IMR-90 (cell line): ENCODE results near the gene F11. TPM values are rescaled to one million over a fixed set of nuclear protein-coding genes. Genes with fewer than 3 reads are reported as not detected.

Source experiments
- ATAC-seq: fragments of 200-7000 bp; cut with Tn5 transposase; 2 replicates; pipeline ENCODE4 v1.9.1; 2020; ENCODE audit warnings: low read depth, mild to moderate bottlenecking, moderate library complexity
- BruUV-seq: library from RNA; stranded (reverse); fragments of 400-500 nt; replicated peaks from 2 replicates; lab custom pipeline; 2021; lab: Mats Ljungman, UMichigan
- CTCF ChIA-PET: fragments of 300-600 bp; formaldehyde crosslinking; extraction: SDS; loops from one replicate; lab custom pipeline; 2021; ENCODE audit warnings: antibody characterized with exemption; lab: Yijun Ruan, JAX
- POLR2A ChIA-PET: fragments of 300-600 bp; sonication (Branson Sonifier 250); formaldehyde crosslinking; loops from one replicate; lab custom pipeline; 2022; ENCODE audit warnings: antibody characterized with exemption; ENCODE audit not compliant: unreplicated experiment; lab: Charles Lee
- DNase-seq: peaks from one replicate; pipeline ENCODE4 v3.0.0; 2013
- H2AFZ ChIP-seq: replicated peaks from 2 replicates; pipeline ENCODE3; 2013; ENCODE audit warnings: low read length, mild to moderate bottlenecking; ENCODE audit not compliant: poor library complexity
- H2AK5ac ChIP-seq: 2 replicates; pipeline ENCODE4 v1.6.1; 2013; ENCODE audit warnings: low read depth, low read length, inconsistent platforms
- H2AK9ac ChIP-seq: replicated peaks from 2 replicates; pipeline ENCODE3; 2013; ENCODE audit warnings: mild to moderate bottlenecking, low read depth, low read length, moderate library complexity; ENCODE audit not compliant: poor library complexity
- H2BK120ac ChIP-seq: 2 replicates; pipeline ENCODE4 v1.6.1; 2013; ENCODE audit warnings: low read depth, low read length, inconsistent platforms
- H2BK15ac ChIP-seq: 3 replicates; pipeline ENCODE4 v1.6.1; 2013; ENCODE audit warnings: low read depth, low read length, inconsistent platforms
- H2BK20ac ChIP-seq: 2 replicates; pipeline ENCODE4 v1.6.1; 2013; ENCODE audit warnings: low read depth, mild to moderate bottlenecking, inconsistent platforms, low read length, moderate library complexity
- H2BK5ac ChIP-seq: 2 replicates; pipeline ENCODE4 v1.6.1; 2013; ENCODE audit warnings: mild to moderate bottlenecking, low read depth, low read length, inconsistent platforms; ENCODE audit not compliant: poor library complexity, severe bottlenecking
- H3K14ac ChIP-seq: replicated peaks from 2 replicates; pipeline ENCODE4 v1.6.1; 2013; ENCODE audit warnings: low read depth, low read length, inconsistent platforms
- H3K18ac ChIP-seq: 2 replicates; pipeline ENCODE4 v1.6.1; 2013; ENCODE audit warnings: low read depth, low read length, control low read depth
- H3K23ac ChIP-seq: 2 replicates; pipeline ENCODE4 v1.6.1; 2013; ENCODE audit warnings: low read depth, low read length, inconsistent platforms
- H3K27ac ChIP-seq: 2 replicates; pipeline ENCODE4 v1.5.1; 2013; ENCODE audit warnings: mild to moderate bottlenecking, control low read depth, low read length; ENCODE audit not compliant: insufficient read depth
- H3K27me3 ChIP-seq: 2 replicates; pipeline ENCODE4 v1.6.1; 2013; ENCODE audit warnings: low read length; ENCODE audit not compliant: control insufficient read depth, insufficient read depth
- H3K36me3 ChIP-seq: 2 replicates; pipeline ENCODE4 v1.6.1; 2013; ENCODE audit warnings: low read length, mixed read lengths; ENCODE audit not compliant: control insufficient read depth, insufficient read depth
- H3K4ac ChIP-seq: 2 replicates; pipeline ENCODE4 v1.6.1; 2013; ENCODE audit warnings: low read depth, low read length, inconsistent platforms
- H3K4me1 ChIP-seq: 2 replicates; pipeline ENCODE4 v1.6.1; 2013; ENCODE audit warnings: low read length, mixed read lengths; ENCODE audit not compliant: control insufficient read depth, insufficient read depth
- H3K4me2 ChIP-seq: 2 replicates; pipeline ENCODE4 v1.6.1; 2013; ENCODE audit warnings: low read depth, mild to moderate bottlenecking, control low read depth, low read length, moderate library complexity
- H3K4me3 ChIP-seq: 2 replicates; pipeline ENCODE4 v1.5.1; 2013; ENCODE audit warnings: low read depth, mild to moderate bottlenecking, control low read depth, low read length, moderate library complexity; ENCODE audit not compliant: insufficient read depth
- H3K56ac ChIP-seq: 2 replicates; pipeline ENCODE4 v1.6.1; 2013; ENCODE audit warnings: low read length, inconsistent platforms; ENCODE audit not compliant: insufficient read depth; ENCODE audit errors: extremely low read depth
- H3K79me1 ChIP-seq, 2 experiments: 2 replicates each; pipeline ENCODE4 v1.6.1; 2013; ENCODE audit warnings: low read length in 2 of 2, inconsistent platforms in 1 of 2, low read depth in 1 of 2
- H3K9ac ChIP-seq: 2 replicates; pipeline ENCODE4 v1.6.1; 2013; ENCODE audit warnings: low read depth, low read length, control low read depth
- H3K9me1 ChIP-seq: 2 replicates; pipeline ENCODE4 v1.6.1; 2013; ENCODE audit warnings: low read length, inconsistent platforms; ENCODE audit not compliant: insufficient read depth
- H3K9me3 ChIP-seq: 2 replicates; pipeline ENCODE4 v1.6.1; 2013; ENCODE audit warnings: low read length; ENCODE audit not compliant: control insufficient read depth, insufficient read depth
- H4K20me1 ChIP-seq: 2 replicates; pipeline ENCODE4 v1.6.1; 2013; ENCODE audit warnings: low read length, inconsistent platforms; ENCODE audit not compliant: insufficient read depth
- H4K5ac ChIP-seq: 2 replicates; pipeline ENCODE4 v1.6.1; 2013; ENCODE audit warnings: mild to moderate bottlenecking, low read depth, low read length, control low read depth
- H4K8ac ChIP-seq, 2 experiments: 2 replicates each; pipeline ENCODE4 v1.6.1; 2013; ENCODE audit warnings: low read depth in 2 of 2, low read length in 2 of 2, control low read depth in 1 of 2, inconsistent platforms in 1 of 2
- H4K91ac ChIP-seq: 2 replicates; pipeline ENCODE4 v1.6.1; 2013; ENCODE audit warnings: low read depth, low read length, inconsistent platforms; ENCODE audit not compliant: insufficient read depth
- BHLHE40 ChIP-seq: fragments of 150-350 bp; IDR thresholded peaks from 2 replicates; pipeline ENCODE4 v1.6.1; 2016; ENCODE audit warnings: mild to moderate bottlenecking, low read depth, low read length
- CHD1 ChIP-seq: IDR thresholded peaks from 2 replicates; pipeline ENCODE4 v1.6.1; 2012; ENCODE audit warnings: low read depth, low read length, improper control_type of control experiment
- ELK1 ChIP-seq: fragments of 150-350 bp; IDR thresholded peaks from 2 replicates; pipeline ENCODE4 v1.6.1; 2016; ENCODE audit warnings: low read depth, mild to moderate bottlenecking, low read length, moderate library complexity, borderline replicate concordance
- MAZ ChIP-seq: IDR thresholded peaks from 2 replicates; pipeline ENCODE4 v1.6.1; 2012; ENCODE audit warnings: low read depth, mild to moderate bottlenecking, low read length, improper control_type of control experiment, moderate library complexity, borderline replicate concordance
- NFE2L2 ChIP-seq: fragments of 150-350 bp; IDR thresholded peaks from 2 replicates; pipeline ENCODE4 v1.6.1; 2016; ENCODE audit warnings: low read depth, mild to moderate bottlenecking, low read length
- RAD21 ChIP-seq: IDR thresholded peaks from 2 replicates; pipeline ENCODE4 v1.6.1; 2012; ENCODE audit warnings: low read length, improper control_type of control experiment
- SMC3 ChIP-seq: fragments of 150-350 bp; IDR thresholded peaks from 2 replicates; pipeline ENCODE4 v1.6.1; 2016; ENCODE audit warnings: low read depth, mild to moderate bottlenecking, antibody characterized with exemption, low read length, moderate library complexity
- WGBS, 2 experiments: methylation state at CpG; one replicate each; pipeline versions ENCODE4 v1.1.5 to v1.1.7; 2013; ENCODE audit warnings: missing lambda C conversion rate in 2 of 2; ENCODE audit not compliant: insufficient read length in 1 of 2; ENCODE audit errors: extremely low coverage in 2 of 2; 5-methylcytosine and 5-hydroxymethylcytosine counted together
- dilution Hi-C: fragments of 300-500 bp; cut with HindIII; formaldehyde crosslinking; loops from one replicate; pipeline ENCODE4 v1.14.3; 2018; ENCODE audit warnings: low sequenced_read_pairs; ENCODE audit not compliant: unreplicated experiment
- in situ Hi-C: fragments of 300-500 bp; cut with MboI; formaldehyde crosslinking; loops from 3 replicates; pipeline ENCODE4 v1.14.3; 2019; ENCODE audit warnings: low sequenced_read_pairs, inconsistent platforms, mixed read lengths
- intact Hi-C: fragments of 100-400 bp; cut with micrococcal nuclease; formaldehyde crosslinking; loops from 2 replicates; pipeline ENCODE4 v1.10.0; 2022
- polyA plus RNA-seq, 3 experiments: library from polyadenylated mRNA; depleted of rRNA; stranded (reverse); fragments of >200 nt; gene quantifications; 2 replicates each; pipeline ENCODE4 v1.2.3, GENCODE V29; 2012; ENCODE audit warnings: low replicate concordance in 1 of 3
- total RNA-seq: library from RNA; depleted of rRNA; stranded (reverse); fragments of >200 nt; gene quantifications from 2 replicates; pipeline ENCODE4 v1.2.3, GENCODE V29; 2012

Gene F11
- total and polyA plus RNA-seq, 2 of the 4 experiments (the other 2 are of a cell fraction): not detected

GRCh38 chr4:186329372-186329771 is 63.4 kb downstream of the F11 start:
- no peak overlapping the region for H4K5ac ChIP-seq
- intact Hi-C loops (no loop called here), in situ Hi-C loops (no loop called here), dilution Hi-C loops (no loop called here)
- H3K9me1 ChIP-seq: no peaks in the 10 kb centered on the region
- WGBS, 2 experiments: 94% methylated on average over 8 of the region's 15 CpGs; no CpG with 5 or more reads in 1 of the 2 experiments
- H3K9me3 ChIP-seq: peaks cover 2% of the 10 kb centered on the region; the same call in 1 of the 2 replicates
- POLR2A ChIA-PET: no interaction called here
- H2AK9ac ChIP-seq: no peak overlapping the region
- no peak overlapping the region for H3K4me2 ChIP-seq
- H4K20me1 ChIP-seq: no peaks in the 10 kb centered on the region
- H2AFZ ChIP-seq: no peak overlapping the region
- H3K4ac ChIP-seq: no peak overlapping the region
- H2BK120ac ChIP-seq: no peak overlapping the region
- H3K56ac ChIP-seq: no peak overlapping the region
- no peak overlapping the region for H3K27ac ChIP-seq
- no peak overlapping the region for H3K9ac ChIP-seq
- no peak overlapping the region for H4K91ac ChIP-seq
- no peak overlapping the region for H4K8ac ChIP-seq
- no peaks in the 10 kb centered on the region for H3K27me3 ChIP-seq
- H2AK5ac ChIP-seq: no peak overlapping the region
- no TSS peak for BruUV-seq
- no peak overlapping the region for H3K18ac ChIP-seq
- H3K4me1 ChIP-seq: no peaks in the 10 kb centered on the region
- no peaks in the 10 kb centered on the region for H3K79me1 ChIP-seq
- no peak overlapping the region for H3K14ac ChIP-seq
- no peak overlapping the region for H3K4me3 ChIP-seq
- no peak overlapping the region for H2BK20ac ChIP-seq
- ATAC-seq (no peak), DNase-seq (no peak)
- H2BK5ac ChIP-seq: no peak overlapping the region
- H3K36me3 ChIP-seq: no peaks in the 10 kb centered on the region
- no peak overlapping the region for H3K23ac ChIP-seq
- no peak for TF ChIP-seq BHLHE40
- TF ChIP-seq SMC3: no peak
- TF ChIP-seq CHD1: no peak
- no peak for TF ChIP-seq NFE2L2
- no peak for TF ChIP-seq RAD21
- TF ChIP-seq ELK1: no peak
- TF ChIP-seq MAZ: no peak
- CTCF ChIA-PET: interaction anchor here (1.1 kb wide), 1 partner anchor 12 kb away, joined by 3 read pairs; no protein-coding TSS in a partner anchor
- no peak overlapping the region for H2BK15ac ChIP-seq
